Mesenteric fat pad (tissue), 1 donor: Measurements from ENCODE around the gene ERI3. TPM values are rescaled to one million over a fixed set of nuclear protein-coding genes. Genes with fewer than 3 reads are reported as not detected.

ENCODE experiments used
- DNase-seq: peaks from one replicate; pipeline ENCODE4 v3.0.0-alpha.2; 2020; ENCODE audit warnings: low spot score
- total RNA-seq: library from RNA; stranded (reverse); fragmentation: NEBNext Ultra II Directional; extraction: Animal tissue kit (Norgen Biotek cat#: 25700); gene quantifications from one replicate; pipeline ENCODE4 v1.2.1, GENCODE V29; 2021
- donor health status: DM: yes; HTN: yes; CAD: no.

ERI3 gene
- total RNA-seq, 1 donor from 2014 or later, result 43.6 TPM

- DNase-seq, result no peak
These were observed 36.7 kb downstream of the ERI3 start for GRCh38 chr1:44318097-44319088.

DNA sequence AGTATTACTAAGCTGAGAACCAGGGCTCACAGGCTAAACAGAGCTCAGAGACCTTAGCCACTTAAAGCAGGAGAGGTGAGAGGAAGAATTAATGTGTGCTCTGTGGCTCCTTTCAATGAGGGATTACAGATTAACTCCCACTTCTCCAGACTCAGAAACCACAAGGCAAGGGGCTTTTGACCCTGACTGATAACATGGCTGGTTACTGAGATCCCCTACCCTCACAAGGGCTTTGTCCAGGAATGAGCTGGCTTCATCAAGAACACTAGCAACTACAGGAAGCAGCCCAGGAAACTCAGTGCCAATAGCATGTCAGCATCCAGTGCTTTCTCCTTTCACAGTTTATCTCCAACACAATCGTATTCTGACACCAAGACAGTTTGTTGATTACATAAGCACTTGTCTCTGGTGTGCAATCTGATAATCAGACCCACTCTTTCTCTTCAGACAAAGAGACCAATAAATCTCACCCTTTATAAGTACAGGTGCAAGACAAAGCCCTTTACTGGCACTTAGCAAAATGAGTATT lies 38.8 kb downstream of the ERI3 start:
- DNase-seq, result no peak

DNA sequence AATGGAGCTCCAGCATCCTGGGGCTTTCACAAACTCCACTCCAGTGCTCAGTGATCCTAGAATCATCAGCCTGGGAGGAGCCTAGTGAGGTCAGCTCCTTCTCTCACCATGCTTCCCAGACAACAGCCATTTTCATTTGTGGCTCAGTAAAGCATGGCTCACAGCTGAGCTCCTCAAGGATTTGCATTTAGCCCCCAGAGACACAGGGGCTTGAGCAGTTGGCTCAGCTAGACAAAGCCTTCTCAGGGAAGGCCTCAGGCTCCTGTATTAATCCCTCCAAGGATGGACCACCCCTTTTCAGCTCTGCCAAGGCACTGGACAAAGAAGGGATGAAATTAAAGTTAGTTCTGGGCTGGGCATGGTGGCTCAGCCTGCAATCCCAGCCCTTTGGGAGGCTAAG lies 39.5 kb downstream of the ERI3 start:
- no peak for DNase-seq

DNA sequence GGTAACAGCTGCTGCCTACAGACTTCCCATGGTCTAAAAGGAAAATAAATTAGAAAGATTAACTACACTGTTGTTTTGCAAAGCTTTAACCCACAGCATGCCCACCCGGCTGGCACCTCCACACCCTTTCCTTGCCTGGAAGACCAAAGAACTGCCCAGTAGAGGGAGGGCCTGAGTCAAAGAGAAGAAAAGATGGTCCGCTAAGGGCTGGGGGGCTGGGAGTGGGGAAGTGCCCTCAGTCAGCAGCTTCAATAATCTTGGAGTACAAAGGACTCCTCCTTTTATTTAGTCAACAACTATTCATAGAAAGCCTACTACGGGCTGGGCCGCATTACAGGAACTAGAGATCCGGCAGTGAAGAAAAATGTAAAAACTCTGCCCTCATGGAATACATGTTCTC lies 40.6 kb downstream of the ERI3 start:
- no peak for DNase-seq

GRCh38 chr1:44313265-44313918 lies 41.7 kb downstream of the ERI3 start:
- DNase-seq, result no peak

DNA sequence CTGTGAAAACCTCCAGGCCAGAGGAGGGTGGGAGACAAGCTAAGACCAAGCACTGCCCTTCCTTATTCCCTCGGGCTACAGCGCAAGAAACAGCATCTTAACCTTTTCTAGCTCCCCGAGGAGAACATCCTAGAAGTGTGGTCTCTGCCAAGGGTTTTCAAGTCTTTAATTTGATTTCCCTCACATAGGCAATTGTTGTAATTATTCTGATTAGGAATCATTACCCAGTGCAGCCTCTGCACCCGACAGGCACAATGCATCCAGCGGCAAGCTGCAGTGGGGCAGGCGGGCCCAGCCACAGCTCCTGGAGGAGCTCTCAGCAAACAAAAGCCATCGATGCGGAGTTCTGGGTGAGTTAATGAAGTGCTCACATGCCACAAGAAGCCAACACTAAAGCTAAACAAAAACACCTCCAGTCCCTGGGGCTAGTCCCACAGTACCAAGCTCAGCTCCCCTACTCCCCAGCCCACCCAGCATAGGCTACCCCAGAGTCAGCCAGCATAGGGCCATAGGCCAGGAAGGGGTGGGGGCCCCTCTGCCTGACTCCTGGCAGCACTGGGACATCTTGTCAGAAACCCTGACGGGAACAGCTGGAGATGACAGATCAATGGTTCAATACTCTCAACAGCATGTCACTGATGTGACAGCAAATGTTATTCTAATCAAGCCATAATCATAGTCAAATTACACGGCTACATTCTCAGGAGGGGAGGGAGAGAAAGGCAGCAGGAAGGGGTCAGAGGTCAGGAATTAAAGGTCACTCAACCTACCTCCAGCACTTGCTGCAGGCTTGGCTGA lies 42.5 kb downstream of the ERI3 start:
- DNase-seq, result no peak

GRCh38 chr1:44310006-44310405 lies 45.1 kb downstream of the ERI3 start:
- no peak for DNase-seq

DNA sequence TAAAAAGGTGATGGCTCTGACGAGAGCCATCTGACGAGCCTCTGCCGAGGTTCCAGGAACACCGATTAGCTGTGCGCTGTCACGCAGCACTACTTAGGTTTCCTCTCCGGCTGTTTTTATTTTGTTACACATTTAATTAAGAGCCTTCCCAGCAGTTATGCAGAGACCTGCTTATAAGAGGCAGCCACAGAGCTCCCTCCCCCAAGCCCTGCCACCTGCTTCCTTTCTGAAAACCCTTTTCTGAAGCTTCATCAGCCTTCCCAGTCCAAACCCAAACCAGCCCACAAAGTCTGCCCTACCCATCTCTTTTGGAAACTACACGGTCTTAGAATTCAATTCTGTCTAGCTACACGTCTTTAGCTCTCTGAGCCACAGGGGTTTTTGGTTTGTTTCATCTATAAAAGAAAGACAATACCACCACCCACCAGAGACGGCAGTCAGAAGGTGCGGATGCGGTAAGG lies 49.1 kb downstream of the ERI3 start:
- DNase-seq, result no peak

- DNase-seq, result no peak
These were observed 51.5 kb downstream of the ERI3 start for GRCh38 chr1:44303532-44303931.

GRCh38 chr1:44302541-44302940 lies 52.5 kb downstream of the ERI3 start:
- DNase-seq, result no peak

GRCh38 chr1:44301442-44301841 lies 53.6 kb downstream of the ERI3 start:
- DNase-seq, result no peak

DNA sequence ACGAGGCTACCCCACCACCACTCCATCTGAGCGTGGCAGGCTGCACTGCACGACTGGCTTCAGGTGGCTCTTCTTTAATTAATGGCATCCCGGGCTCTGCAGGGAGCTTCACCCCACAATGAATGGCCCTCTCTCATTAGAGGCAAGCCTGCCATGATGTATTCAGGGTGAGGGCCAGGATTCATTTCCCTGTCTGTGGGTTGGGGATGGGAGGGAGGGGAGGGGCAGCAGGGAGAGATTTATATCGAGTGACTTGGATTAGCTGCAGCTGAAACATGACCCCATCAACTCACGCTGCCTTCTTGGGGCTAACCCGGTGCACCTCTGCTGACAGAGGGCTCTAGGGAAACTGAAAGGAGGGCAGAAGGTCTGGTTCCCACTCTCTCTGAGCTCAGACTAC lies 54.2 kb downstream of the ERI3 start:
- DNase-seq, result no peak

DNA sequence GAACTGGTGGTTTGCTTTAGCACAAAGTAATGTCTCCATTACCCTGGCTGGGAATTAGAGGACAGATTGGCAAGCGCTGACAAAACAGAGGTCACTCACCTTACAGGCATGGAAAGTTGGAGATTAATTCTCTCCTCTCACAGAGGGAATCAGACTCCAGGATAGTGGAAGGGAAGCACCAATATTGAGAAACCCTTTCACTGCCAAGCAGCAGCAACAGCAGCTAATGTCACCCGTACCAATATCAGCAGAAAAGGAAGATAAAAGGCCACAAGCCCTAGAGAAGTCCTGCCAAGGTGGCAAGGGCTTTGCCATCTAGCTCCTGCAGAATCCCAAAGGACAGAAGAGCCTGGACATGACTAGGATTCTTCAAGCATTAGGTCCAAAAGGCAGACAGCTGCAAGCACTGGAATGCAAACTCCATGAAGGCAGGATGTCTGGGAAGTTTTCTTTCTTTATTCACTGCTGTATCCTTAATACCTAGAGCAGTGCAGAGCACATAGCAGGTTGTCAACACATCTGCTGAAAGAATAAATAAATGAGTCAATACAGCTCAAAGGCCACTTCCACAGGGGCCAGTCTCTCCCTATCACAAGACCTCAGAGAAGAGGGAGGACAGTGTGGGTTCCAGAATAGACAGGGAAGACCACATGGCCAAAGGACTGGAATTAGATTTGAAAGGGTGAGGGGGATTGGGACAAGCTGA lies 57.2 kb downstream of the ERI3 start:
- no peak for DNase-seq

- no peak for DNase-seq
These were observed 58.3 kb downstream of the ERI3 start for GRCh38 chr1:44296806-44297205.

GRCh38 chr1:44296086-44296485 lies 59.0 kb downstream of the ERI3 start:
- DNase-seq, result no peak

DNA sequence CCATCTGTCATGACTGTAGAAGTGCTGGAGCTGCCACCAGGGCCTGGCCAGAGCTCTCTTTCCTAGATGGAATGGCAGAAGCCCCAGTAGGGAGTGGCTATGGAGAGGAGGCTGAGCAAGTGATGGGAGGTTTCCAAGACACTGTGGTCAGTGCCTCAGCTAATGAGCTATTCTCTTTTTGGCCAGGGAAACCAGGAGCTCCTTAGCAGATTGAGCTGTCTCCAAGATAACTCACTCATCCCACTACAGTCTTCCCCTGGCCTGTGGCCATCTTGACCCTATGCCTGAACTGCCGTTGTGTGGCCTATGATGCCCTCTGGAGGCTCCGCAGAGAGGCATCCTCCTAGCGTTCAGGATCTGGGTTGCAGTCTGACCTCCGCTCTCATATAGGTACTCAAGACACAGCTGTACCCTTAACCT lies 60.5 kb downstream of the ERI3 start:
- no peak for DNase-seq

DNA sequence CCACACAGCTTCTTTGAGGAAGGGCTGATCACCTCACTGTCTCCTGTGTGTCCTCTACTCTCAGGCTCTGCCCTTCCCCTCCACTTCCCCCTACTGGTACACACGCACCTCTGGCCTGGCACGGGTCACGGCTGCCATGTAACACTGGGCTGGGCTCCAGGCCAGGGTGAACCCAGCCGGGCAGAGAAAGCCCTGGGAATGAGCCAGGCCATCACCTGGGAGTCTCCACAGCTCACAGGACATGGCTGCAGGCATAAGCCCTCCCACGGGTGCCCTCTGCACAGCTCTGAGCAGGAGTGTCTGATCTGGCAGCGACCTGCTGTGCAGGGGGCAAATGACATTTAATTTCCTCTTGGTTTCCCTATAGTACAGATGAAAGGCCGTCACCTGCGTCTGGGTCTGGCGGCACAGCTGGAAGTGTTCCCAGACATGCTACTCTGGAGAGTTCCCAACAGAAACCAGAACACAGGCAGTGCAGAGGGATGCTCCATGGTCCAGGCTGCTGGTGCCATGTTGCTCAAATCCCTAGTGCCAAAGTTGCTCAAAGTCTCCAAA lies 61.2 kb downstream of the ERI3 start:
- DNase-seq, result no peak

- no peak for DNase-seq
These were observed 62.4 kb downstream of the ERI3 start for GRCh38 chr1:44292651-44293050.

DNA sequence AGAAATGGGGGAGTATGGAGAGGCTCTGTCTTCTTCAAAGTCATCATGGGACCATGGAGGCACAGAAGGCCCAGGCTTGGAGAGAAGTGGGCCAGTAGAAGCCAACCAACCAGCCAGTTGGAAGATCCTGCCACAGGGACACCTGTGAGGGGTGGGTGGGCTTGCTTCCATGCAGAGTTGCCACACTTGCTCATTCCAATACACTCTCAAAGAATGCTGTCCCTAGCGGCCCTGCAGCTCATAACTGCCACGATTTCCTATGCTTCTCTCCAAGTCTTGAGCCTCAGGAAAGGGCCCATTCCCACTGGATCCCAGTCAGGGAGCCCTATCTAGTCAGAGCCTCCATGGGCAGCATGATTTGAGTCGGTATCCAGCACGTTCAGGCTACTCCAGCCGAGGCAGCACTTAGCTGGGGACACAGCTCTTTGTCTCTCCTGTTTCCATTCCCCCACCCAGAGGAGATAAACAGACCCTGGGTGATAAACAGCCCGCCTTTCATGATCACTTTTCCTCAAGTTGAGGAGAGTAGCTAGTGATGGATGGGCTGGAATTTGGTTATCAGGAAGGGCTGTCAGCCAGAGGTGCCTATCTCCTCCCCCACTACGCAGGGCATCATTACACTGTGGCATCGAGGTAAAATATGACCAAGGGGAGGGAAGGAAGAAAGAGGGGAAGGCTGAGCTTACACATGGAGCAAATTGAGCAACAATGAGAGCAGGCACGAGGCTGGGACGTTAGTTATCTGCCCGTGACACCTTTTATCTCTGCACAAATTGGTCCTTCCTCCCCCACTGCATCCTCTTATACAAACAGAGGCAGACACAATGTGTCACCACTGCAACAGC lies 64.6 kb downstream of the ERI3 start:
- no peak for DNase-seq
